A549 treated with GW870086 at 1 μM for 4 hours (cell line): ENCODE measurements around the gene HTRA3. TPM values are rescaled to one million over a fixed set of nuclear protein-coding genes. Genes with fewer than 3 reads are reported as not detected.

ENCODE experiments used
- total RNA-seq: library from RNA; stranded (reverse); fragments of 200-300 nt; extraction: Qiagen RNA extraction; gene quantifications from 5 replicates; pipeline ENCODE4 v1.2.3, GENCODE V29; 2022; ENCODE audit warnings: low read depth

The HTRA3 gene
- total RNA-seq, result 14.5 to 20.7 TPM (median 19.6 TPM) in 5 replicates

GRCh38 chr4:8269535-8270417 is at the start of gene HTRA3:
Gene HTRA3, plus strand, starts transcription at chr4:8269754. Its CDS starts 215 bp downstream, at chr4:8269969.

Other genes starting within 250 kb of the HTRA3 start
- gene ABLIM2, start 110.9 kb upstream of the HTRA3 start, total RNA-seq, result 3.3 to 5.4 TPM (median 5.0 TPM) in 5 replicates
- gene SH3TC1, start 70.5 kb upstream of the HTRA3 start, total RNA-seq, result 16.5 to 20.5 TPM (median 18.9 TPM) in 5 replicates
- 7.1 to 10.6 TPM (median 9.2 TPM) in 5 replicates for gene ACOX3, start 171.0 kb downstream of the HTRA3 start, total RNA-seq
- gene TRMT44, start 171.0 kb downstream of the HTRA3 start, total RNA-seq, result 5.5 to 9.4 TPM (median 7.1 TPM) in 5 replicates